Activated CD8-positive, alpha-beta T cell treated with anti-CD3 and anti-CD28 coated beads for 36 hours (primary cell): Measurements from ENCODE around the gene IVD. TPM values are rescaled to one million over a fixed set of nuclear protein-coding genes. Genes with fewer than 3 reads are reported as not detected.
A peak's percentile ranks its signal among the peaks of the same experiment; 100 is the strongest.

ENCODE experiments used
- ATAC-seq: fragments of 200-7000 bp; cut with Tn5 transposase; one replicate; pipeline ENCODE4 v1.10.0; 2021; ENCODE audit warnings: mild to moderate bottlenecking, moderate library complexity
- CTCF ChIA-PET: fragments of 350-600 bp; sonication (Branson Sonifier 250); formaldehyde crosslinking; loops from one replicate; lab custom pipeline; 2021; ENCODE audit warnings: antibody characterized with exemption; lab: Charles Lee
- POLR2A ChIA-PET: fragments of 350-600 bp; sonication (Branson Sonifier 250); formaldehyde crosslinking; loops from one replicate; lab custom pipeline; 2021; ENCODE audit warnings: antibody characterized with exemption; lab: Charles Lee
- DNase-seq: peaks from one replicate; pipeline ENCODE4 v3.0.0-alpha.2; 2020
- H3K27ac Mint-ChIP-seq: one replicate; pipeline ENCODE4 v1.8.0; 2021; ENCODE audit warnings: mild to moderate bottlenecking, mixed read lengths
- H3K27me3 Mint-ChIP-seq: one replicate; pipeline ENCODE4 v1.8.0; 2021; ENCODE audit warnings: mixed read lengths
- H3K36me3 Mint-ChIP-seq: one replicate; pipeline ENCODE4 v1.8.0; 2021; ENCODE audit warnings: low read depth, mixed read lengths
- H3K4me1 Mint-ChIP-seq: one replicate; pipeline ENCODE4 v1.8.0; 2021; ENCODE audit warnings: low read depth, mixed read lengths
- H3K4me3 Mint-ChIP-seq: one replicate; pipeline ENCODE4 v1.8.0; 2021; ENCODE audit warnings: mild to moderate bottlenecking, moderate library complexity, mixed read lengths
- H3K9me3 Mint-ChIP-seq: one replicate; pipeline ENCODE4 v1.8.0; 2021; ENCODE audit warnings: mixed read lengths
- CTCF ChIP-seq: fragments of 200-600 bp; IDR thresholded peaks from one replicate; pipeline ENCODE4 v1.8.0; 2022; ENCODE audit warnings: antibody characterized with exemption, mild to moderate bottlenecking
- intact Hi-C: fragments of 100-400 bp; cut with micrococcal nuclease; formaldehyde crosslinking; loops from one replicate; pipeline ENCODE4 v1.10.0; 2022
- total RNA-seq, 2 experiments: library from RNA; stranded (reverse); gene quantifications; one replicate each; pipeline ENCODE4 v1.2.3, GENCODE V29; 2021

Gene IVD
- total RNA-seq, 2 experiments from 2014 or later = 56.9 to 65.0 TPM

GRCh38 chr15:40443846-40444245 is 38.3 kb downstream of the IVD start:
- ATAC-seq (no peak), DNase-seq (no peak)
- Mint-ChIP-seq H3K27ac (no peak overlapping the region), H3K9me3 (no peaks in the 10 kb centered on the region), H3K4me3 (no peak overlapping the region), H3K27me3 (peaks cover 10% of the 10 kb centered on the region), H3K36me3 (no peaks in the 10 kb centered on the region), H3K4me1 (peaks cover 47% of the 10 kb centered on the region)
- ChIA-PET CTCF (interaction anchor here (1.0 to 4.2 kb wide), 8 partner anchors 8 to 134 kb away, joined by 3 to 23 read pairs (median 4); no protein-coding TSS in a partner anchor), POLR2A (interaction anchor here (0.6 to 6.8 kb wide), 2 partner anchors 9 to 1811 kb away, joined by 3 to 55 read pairs; no protein-coding TSS in a partner anchor)
- intact Hi-C loops = no loop called here
- TF ChIP-seq CTCF = no peak

- DNase-seq (no peak), ATAC-seq (no peak)
- H3K27ac Mint-ChIP-seq = no peak overlapping the region
- peaks cover under 1% of the 10 kb centered on the region for H3K36me3 Mint-ChIP-seq
- intact Hi-C loops = no loop called here
- peaks cover 3% of the 10 kb centered on the region for H3K27me3 Mint-ChIP-seq
- no peak for TF ChIP-seq CTCF
- POLR2A ChIA-PET = interaction anchor here (0.7 to 6.8 kb wide), 3 partner anchors 8 to 48 kb away, joined by 3 to 55 read pairs (median 3); no protein-coding TSS in a partner anchor
- CTCF ChIA-PET = interaction anchor here (0.8 to 1.8 kb wide), 7 partner anchors 8 to 414 kb away, joined by 3 to 5 read pairs (median 3); partner anchors contain the start of gene CHST14
- no peaks in the 10 kb centered on the region for H3K9me3 Mint-ChIP-seq
- no peak overlapping the region for H3K4me3 Mint-ChIP-seq
- peaks cover 48% of the 10 kb centered on the region for H3K4me1 Mint-ChIP-seq
These were observed 39.1 kb downstream of the IVD start for GRCh38 chr15:40444736-40445135.

GRCh38 chr15:40445421-40445922 is 39.9 kb downstream of the IVD start:
- H3K36me3 Mint-ChIP-seq = peaks cover 2% of the 10 kb centered on the region
- no peak overlapping the region for H3K4me3 Mint-ChIP-seq
- H3K27me3 Mint-ChIP-seq = no peaks in the 10 kb centered on the region
- peaks cover 50% of the 10 kb centered on the region for H3K4me1 Mint-ChIP-seq
- ChIA-PET POLR2A (interaction anchor here (0.7 to 6.8 kb wide), 3 partner anchors 7 to 48 kb away, joined by 3 to 55 read pairs (median 3); no protein-coding TSS in a partner anchor), CTCF (interaction anchor here (0.8 to 1.6 kb wide), 4 partner anchors 8 to 413 kb away, joined by 3 read pairs; partner anchors contain the start of gene CHST14)
- H3K9me3 Mint-ChIP-seq = no peaks in the 10 kb centered on the region
- peak overlapping the region; percentile 40 for H3K27ac Mint-ChIP-seq
- intact Hi-C loops = no loop called here
- ATAC-seq = no peak
- DNase-seq = no peak
- TF ChIP-seq CTCF = no peak

GRCh38 chr15:40446144-40446543 is 40.5 kb downstream of the IVD start:
- H3K4me3 Mint-ChIP-seq = no peak overlapping the region
- peaks cover 2% of the 10 kb centered on the region for H3K36me3 Mint-ChIP-seq
- DNase-seq (no peak), ATAC-seq (no peak)
- intact Hi-C loops = no loop called here
- peaks cover 54% of the 10 kb centered on the region for H3K4me1 Mint-ChIP-seq
- CTCF ChIA-PET = no interaction called here
- TF ChIP-seq CTCF = no peak
- no peaks in the 10 kb centered on the region for H3K27me3 Mint-ChIP-seq
- H3K27ac Mint-ChIP-seq = no peak overlapping the region
- POLR2A ChIA-PET = no interaction called here
- H3K9me3 Mint-ChIP-seq = no peaks in the 10 kb centered on the region

GRCh38 chr15:40448354-40448753 is 42.8 kb downstream of the IVD start:
- Mint-ChIP-seq H3K27ac (no peak overlapping the region), H3K36me3 (peaks cover 2% of the 10 kb centered on the region), H3K27me3 (no peaks in the 10 kb centered on the region), H3K9me3 (no peaks in the 10 kb centered on the region), H3K4me3 (no peak overlapping the region), H3K4me1 (peaks cover 65% of the 10 kb centered on the region)
- ATAC-seq = no peak
- DNase-seq = no peak
- POLR2A ChIA-PET = interaction anchor here (0.6 kb wide), 1 partner anchor 1930 kb away, joined by 3 read pairs; no protein-coding TSS in a partner anchor
- no peak for TF ChIP-seq CTCF
- intact Hi-C loops = no loop called here
- CTCF ChIA-PET = interaction anchor here (1.3 kb wide), 1 partner anchor 35 kb away, joined by 3 read pairs; no protein-coding TSS in a partner anchor
